ENCODE measurements around the gene TAOK1. TPM values are rescaled to one million over a fixed set of nuclear protein-coding genes. Genes with fewer than 3 reads are reported as not detected.

The TAOK1 gene
- total RNA-seq, 1 donor from 2014 or later = 89.1 TPM

DNA sequence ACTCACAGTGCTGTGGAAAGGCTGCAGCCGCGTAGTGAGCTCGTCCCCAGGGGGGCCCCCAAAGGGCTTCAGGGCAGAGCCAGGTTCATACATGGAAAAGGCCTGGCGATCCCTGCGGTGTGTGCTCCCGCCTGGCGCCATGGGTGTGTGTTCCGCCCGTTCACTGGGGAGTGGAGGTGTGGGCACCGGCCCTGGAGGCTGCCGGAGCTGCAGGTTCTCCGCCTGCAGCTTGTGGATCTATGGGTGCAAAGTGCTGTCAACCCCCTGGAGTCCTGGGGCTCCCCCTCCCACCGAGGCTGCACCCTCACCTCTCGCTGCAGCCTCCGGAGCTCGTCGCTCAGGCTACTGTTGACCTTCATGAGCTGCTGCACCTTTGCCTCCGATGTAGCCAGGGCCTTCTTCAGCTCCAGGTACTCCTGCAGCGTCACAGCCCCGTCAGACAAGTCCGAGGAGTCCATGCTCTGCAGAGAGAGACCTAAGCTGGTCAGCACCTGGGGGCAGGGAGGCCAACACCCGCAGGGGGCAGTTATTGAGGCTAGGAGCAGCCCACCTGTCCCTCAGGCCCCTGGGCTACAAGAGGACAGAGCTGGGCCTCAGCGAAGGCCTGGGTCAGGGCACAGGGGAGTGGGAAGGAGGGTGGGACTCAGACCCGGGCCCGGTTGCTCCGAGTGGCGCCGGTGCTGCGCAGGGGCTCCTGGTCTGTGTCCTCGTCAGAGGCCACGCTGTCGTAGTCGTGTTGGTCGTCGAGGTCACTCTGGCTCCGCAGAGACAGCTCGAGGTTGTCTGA lies 186.2 kb downstream of the TAOK1 start:
- DNase-seq (ENCODE audit: low spot score, unreplicated experiment) = no peak
- Mint-ChIP-seq H3K36me3 (ENCODE audit: insufficient read depth) (peaks cover 15% of the 10 kb centered on the region), H3K27me3 (no peaks in the 10 kb centered on the region), H3K27ac (no peak overlapping the region), H3K9me3 (ENCODE audit: low read depth) (no peaks in the 10 kb centered on the region), H3K4me1 (ENCODE audit: low read depth) (peaks cover 9% of the 10 kb centered on the region), H3K4me3 (ENCODE audit: low read depth) (no peak overlapping the region)
- TF ChIP-seq, protein P1, sequence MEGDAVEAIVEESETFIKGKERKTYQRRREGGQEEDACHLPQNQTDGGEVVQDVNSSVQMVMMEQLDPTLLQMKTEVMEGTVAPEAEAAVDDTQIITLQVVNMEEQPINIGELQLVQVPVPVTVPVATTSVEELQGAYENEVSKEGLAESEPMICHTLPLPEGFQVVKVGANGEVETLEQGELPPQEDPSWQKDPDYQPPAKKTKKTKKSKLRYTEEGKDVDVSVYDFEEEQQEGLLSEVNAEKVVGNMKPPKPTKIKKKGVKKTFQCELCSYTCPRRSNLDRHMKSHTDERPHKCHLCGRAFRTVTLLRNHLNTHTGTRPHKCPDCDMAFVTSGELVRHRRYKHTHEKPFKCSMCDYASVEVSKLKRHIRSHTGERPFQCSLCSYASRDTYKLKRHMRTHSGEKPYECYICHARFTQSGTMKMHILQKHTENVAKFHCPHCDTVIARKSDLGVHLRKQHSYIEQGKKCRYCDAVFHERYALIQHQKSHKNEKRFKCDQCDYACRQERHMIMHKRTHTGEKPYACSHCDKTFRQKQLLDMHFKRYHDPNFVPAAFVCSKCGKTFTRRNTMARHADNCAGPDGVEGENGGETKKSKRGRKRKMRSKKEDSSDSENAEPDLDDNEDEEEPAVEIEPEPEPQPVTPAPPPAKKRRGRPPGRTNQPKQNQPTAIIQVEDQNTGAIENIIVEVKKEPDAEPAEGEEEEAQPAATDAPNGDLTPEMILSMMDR (IDR thresholded peaks at IDR 0.05; ENCODE audit: unreplicated experiment) = no peak

DNA sequence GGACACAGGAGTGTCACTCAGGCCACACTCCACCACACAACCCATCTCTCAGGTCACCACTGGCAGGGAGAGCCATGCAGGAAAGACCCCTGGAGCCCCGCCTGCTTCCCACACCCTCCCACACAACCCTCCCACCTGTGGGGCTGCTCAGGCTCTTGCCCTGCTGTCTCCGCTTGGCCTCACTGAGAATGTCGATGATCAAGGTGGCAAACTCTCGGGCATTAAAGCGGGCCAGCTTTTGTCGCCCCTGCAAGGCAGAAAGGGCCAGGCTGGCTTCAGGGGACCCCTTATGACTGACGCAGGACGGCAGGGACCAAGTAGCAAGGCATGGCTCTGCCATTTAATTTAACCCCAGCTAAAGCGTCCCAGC lies 186.8 kb downstream of the TAOK1 start:
- Mint-ChIP-seq H3K27ac (no peak overlapping the region), H3K9me3 (ENCODE audit: low read depth) (no peaks in the 10 kb centered on the region), H3K27me3 (no peaks in the 10 kb centered on the region), H3K4me3 (ENCODE audit: low read depth) (no peak overlapping the region), H3K4me1 (ENCODE audit: low read depth) (peaks cover 9% of the 10 kb centered on the region), H3K36me3 (ENCODE audit: insufficient read depth) (peaks cover 15% of the 10 kb centered on the region)
- no peak for DNase-seq (ENCODE audit: low spot score, unreplicated experiment)
- TF ChIP-seq, protein P1 (IDR thresholded peaks at IDR 0.05; ENCODE audit: unreplicated experiment) = no peak

DNA sequence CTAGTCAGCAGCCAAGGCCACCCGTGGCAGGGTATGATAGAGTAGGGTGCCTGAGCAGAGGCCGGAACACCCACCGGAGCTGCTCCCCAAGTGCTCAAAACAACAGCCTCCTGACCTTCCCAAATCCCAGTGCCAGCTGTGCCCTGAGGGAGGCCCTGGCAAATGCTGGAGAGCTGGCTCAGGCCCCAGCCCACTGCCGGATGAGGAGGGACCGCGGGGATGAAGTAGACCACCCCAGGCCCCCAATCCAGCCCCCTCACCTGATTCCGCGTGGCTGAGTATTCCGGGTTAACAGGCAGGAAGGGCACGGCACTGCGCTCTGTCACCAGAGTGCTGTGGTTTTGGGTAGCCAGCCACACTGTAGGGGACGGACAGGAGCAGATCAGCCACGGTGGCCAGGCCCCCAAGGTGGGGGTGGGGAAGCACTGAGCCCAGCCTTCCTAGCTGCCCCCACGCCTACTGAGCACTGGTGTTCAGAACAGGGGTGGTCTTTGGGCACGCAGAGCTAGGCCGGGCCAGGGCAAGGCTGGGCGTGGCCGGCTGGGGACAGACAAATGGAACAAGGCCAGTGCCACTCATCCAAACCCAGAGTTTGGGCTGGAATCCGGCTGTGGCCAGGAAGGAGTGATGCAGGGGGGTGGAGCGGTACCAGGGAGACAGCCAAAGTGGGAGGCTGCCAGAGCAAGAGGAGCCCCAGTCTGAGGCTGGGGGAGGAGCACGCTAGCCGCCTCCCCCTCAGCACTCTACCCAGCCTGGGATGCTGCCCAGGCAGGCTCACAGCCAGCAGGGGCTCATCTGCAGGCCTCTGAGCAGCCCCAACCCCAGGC lies 187.4 kb downstream of the TAOK1 start:
- H3K27me3 Mint-ChIP-seq = no peaks in the 10 kb centered on the region
- no peak overlapping the region for H3K27ac Mint-ChIP-seq
- TF ChIP-seq, protein P1 (IDR thresholded peaks at IDR 0.05; ENCODE audit: unreplicated experiment) = no peak
- DNase-seq (ENCODE audit: low spot score, unreplicated experiment) = no peak
- no peak overlapping the region for H3K4me3 Mint-ChIP-seq (ENCODE audit: low read depth)
- peaks cover 9% of the 10 kb centered on the region for H3K4me1 Mint-ChIP-seq (ENCODE audit: low read depth)
- H3K9me3 Mint-ChIP-seq (ENCODE audit: low read depth) = no peaks in the 10 kb centered on the region
- peaks cover 18% of the 10 kb centered on the region for H3K36me3 Mint-ChIP-seq (ENCODE audit: insufficient read depth)

DNA sequence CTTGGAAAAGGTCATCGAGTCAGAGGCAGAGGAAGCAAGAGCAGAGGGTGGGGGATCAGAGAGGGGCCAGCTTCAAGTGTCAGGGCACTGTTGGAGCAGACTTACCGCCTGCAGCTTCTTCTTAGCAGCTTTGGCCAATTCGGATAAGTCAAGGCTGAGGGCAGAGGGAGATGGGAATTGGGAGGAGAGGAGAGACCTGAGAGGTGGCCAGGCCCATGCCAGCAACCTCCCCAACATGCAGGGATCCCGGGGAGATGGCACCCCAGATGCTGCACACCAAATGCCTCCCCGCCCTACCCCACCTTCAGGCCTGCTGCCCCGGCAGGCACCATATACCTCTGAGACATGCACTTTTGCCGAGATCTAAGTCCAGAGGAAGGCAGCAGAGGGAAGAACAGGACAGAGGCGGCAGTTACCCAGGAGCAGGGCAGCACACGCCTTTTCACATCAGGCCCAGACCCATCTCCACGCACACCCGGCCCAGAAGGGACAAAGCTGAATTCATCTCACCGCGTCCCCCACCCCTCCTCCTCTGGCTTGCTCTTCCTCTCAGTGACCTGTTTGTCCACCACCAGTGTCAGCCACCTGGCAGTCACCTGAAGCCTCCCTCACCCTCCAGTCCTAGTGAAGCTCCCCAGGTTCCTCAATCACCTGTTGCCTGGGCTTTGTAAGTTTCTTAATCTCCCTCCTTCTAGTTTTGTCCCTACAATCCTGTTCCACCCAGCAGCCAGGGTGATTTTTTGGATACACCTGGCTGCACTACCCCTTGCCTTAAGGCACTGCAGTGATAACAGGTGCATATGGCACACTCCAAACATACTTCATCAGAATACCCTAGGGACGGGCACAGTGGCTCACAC lies 188.7 kb downstream of the TAOK1 start:
- no peak overlapping the region for H3K27ac Mint-ChIP-seq
- no peaks in the 10 kb centered on the region for H3K9me3 Mint-ChIP-seq (ENCODE audit: low read depth)
- TF ChIP-seq, protein P1 (IDR thresholded peaks at IDR 0.05; ENCODE audit: unreplicated experiment) = no peak
- H3K4me1 Mint-ChIP-seq (ENCODE audit: low read depth) = peaks cover 9% of the 10 kb centered on the region
- H3K36me3 Mint-ChIP-seq (ENCODE audit: insufficient read depth) = peaks cover 18% of the 10 kb centered on the region
- H3K27me3 Mint-ChIP-seq = no peaks in the 10 kb centered on the region
- H3K4me3 Mint-ChIP-seq (ENCODE audit: low read depth) = no peak overlapping the region
- no peak for DNase-seq (ENCODE audit: low spot score, unreplicated experiment)

Measured in progenitor cell of endocrine pancreas (in vitro differentiated cells).